NCI-H2196 (cell line): ENCODE data around the gene EDEM1.

Experiments
- DNase-seq: peaks from one replicate; lab custom pipeline; 2025; ENCODE audit not compliant: unreplicated experiment; lab: John Stamatoyannopoulos, UW

The EDEM1 gene

DNA sequence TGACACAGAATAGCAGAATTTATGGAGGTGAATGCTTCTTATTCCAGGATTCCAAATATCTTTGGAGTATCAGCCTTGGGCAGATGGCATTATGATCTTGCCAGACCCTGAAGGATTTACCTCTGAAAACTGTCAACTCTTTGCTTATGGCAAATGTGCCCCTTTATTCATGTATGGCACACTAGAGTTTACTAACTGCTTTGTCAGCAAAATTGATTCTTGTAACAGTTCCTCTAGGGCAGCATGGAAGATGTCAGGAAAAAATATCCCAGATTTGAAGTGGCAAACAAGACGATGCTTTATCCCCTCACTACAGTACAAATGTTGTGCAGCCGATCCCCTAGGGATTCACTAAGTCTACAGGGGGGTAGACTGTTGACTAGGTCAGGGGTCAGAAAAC lies 79.7 kb downstream of the EDEM1 start:
- no peak for DNase-seq

- DNase-seq: no peak
These were observed 80.4 kb downstream of the EDEM1 start for GRCh38 chr3:5267889-5268288.
